ENCODE results near the gene PRRT1B. TPM values are rescaled to one million over a fixed set of nuclear protein-coding genes. Genes with fewer than 3 reads are reported as not detected.

The PRRT1B gene
- total RNA-seq, 2 experiments from 2014 or later: not detected

DNA sequence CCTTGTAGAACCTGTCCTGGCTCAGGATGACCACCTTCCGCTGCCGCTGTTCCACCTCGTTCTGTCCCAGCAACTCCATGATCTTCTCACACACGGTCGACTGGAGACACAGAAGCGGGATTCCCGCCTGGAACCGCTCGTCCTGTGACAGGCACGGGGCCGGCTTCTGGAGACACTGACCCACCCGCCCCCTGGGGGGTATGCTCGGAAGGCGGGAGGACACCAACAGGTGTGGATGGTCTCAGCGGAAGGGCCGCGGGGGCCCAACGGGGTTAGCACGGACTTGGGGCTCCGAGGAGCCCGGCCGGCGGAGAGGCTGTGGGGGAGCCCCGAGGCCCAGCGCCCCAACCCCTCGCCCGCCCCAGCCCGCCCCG, 14.8 kb upstream of the PRRT1B start:
- intact Hi-C loops (cut with DNase I, micrococcal nuclease): loop anchor here in 1 of 2 experiments (1.0 to 10.0 kb wide), 3 partner anchors 27 to 554 kb away; no protein-coding TSS in a partner anchor
- POLR2A ChIA-PET: interaction anchor here (1.0 kb wide), 2 partner anchors 30 to 55 kb away, joined by 3 to 4 read pairs; no protein-coding TSS in a partner anchor
- no peaks in the 10 kb centered on the region for H3K27me3 ChIP-seq (ENCODE audit: control insufficient read depth in 1 of 2, insufficient read depth in 2 of 2, low read length in 2 of 2)

DNA sequence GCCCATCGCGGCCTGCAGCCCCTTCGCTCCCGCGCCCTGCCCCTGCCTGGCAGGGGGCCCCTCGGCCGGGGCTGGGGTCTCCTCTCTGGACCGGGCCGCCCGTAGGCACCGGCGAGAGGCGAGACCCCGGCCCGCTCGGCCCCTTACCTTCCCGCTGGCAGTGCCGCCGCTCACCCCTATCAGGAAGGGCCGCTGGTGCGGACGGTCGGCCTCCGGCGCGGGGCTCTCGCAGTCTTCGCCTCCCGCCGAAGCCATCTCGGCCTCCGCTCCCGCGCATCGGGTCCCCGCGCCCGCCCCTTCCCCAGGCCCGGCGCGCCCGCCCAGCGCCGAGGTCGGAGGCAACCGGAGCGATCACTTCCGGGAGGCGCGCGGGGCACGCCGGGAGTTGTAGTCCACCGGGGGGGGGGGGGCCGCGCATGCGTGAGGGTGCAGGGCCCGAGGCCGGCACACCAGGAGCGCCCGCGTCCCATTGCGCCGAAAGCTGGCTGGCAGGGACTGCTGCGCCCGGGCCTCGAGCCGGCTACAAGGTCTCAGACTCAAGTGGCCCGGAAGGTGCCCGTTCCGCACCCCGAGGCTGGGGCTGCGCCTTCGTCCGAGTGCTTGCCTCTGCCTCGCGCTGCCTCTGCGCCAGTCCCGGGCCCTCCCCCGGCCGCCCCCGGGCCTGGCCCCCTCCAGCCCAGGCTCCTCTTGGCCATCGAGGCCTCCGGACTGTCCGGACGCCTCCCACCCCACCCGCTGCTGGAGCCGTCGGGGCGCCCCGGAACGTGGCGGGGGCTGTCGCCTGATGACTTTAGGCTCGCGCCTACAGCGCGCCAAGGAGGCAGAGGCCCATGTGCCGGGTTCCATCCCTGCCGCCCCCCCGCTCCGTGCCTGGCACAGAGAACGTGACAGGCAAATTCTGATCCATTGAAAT, 14.1 kb upstream of the PRRT1B start, which contains the start of gene UCK1:
UCK1 (minus strand) TSS at position 344 of the 913 bp plus-strand sequence; CDS start at position 255, 89 bp downstream.
- Mint-ChIP-seq H3K4me3 (peak within 1 kb of the TSS; percentile 85), H3K9me3 (no peaks in the 10 kb centered on the region), H3K36me3 (ENCODE audit: low read depth) (peaks cover 20% of the 10 kb centered on the region), H3K27ac (no peak within 1 kb of the TSS), H3K4me1 (ENCODE audit: low read depth) (peaks cover 42% of the 10 kb centered on the region), H3K27me3 (no peaks in the 10 kb centered on the region)
- peak within 1 kb of the TSS; percentile 72 for H3K4me3 ChIP-seq (ENCODE audit: low read length)
- intact Hi-C loops (cut with DNase I, micrococcal nuclease): loop anchor here in 1 of 2 experiments (1.0 to 10.0 kb wide), 4 partner anchors 28 to 554 kb away; partner anchors contain the start of gene NUP214
- H3K27ac ChIP-seq (ENCODE audit: low read depth in 1 of 2, low read length in 2 of 2): peak within 1 kb of the TSS; percentile 13 to 44
- ATAC-seq (ENCODE audit: poor library complexity) (peak; percentile 91), DNase-seq (peak; percentile 57 to 93 (median 72))
- no peaks in the 10 kb centered on the region for H3K27me3 ChIP-seq (ENCODE audit: control insufficient read depth in 1 of 2, insufficient read depth in 2 of 2, low read length in 2 of 2)
- TF ChIP-seq, protein P1, sequence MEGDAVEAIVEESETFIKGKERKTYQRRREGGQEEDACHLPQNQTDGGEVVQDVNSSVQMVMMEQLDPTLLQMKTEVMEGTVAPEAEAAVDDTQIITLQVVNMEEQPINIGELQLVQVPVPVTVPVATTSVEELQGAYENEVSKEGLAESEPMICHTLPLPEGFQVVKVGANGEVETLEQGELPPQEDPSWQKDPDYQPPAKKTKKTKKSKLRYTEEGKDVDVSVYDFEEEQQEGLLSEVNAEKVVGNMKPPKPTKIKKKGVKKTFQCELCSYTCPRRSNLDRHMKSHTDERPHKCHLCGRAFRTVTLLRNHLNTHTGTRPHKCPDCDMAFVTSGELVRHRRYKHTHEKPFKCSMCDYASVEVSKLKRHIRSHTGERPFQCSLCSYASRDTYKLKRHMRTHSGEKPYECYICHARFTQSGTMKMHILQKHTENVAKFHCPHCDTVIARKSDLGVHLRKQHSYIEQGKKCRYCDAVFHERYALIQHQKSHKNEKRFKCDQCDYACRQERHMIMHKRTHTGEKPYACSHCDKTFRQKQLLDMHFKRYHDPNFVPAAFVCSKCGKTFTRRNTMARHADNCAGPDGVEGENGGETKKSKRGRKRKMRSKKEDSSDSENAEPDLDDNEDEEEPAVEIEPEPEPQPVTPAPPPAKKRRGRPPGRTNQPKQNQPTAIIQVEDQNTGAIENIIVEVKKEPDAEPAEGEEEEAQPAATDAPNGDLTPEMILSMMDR (IDR thresholded peaks at IDR 0.05): no peak
- H3K4me1 ChIP-seq (ENCODE audit: insufficient read depth, low read length): peaks cover 44% of the 10 kb centered on the region
- CTCF ChIA-PET: no interaction called here
- H3K9me3 ChIP-seq (ENCODE audit: control insufficient read depth in 1 of 2, insufficient read depth in 1 of 2, low read length in 2 of 2): no peaks in the 10 kb centered on the region
- POLR2A ChIA-PET: interaction anchor here (0.6 to 1.0 kb wide), 3 partner anchors 8 to 54 kb away, joined by 3 to 4 read pairs (median 4); no protein-coding TSS in a partner anchor
- peaks cover 36% of the 10 kb centered on the region for H3K36me3 ChIP-seq (ENCODE audit: insufficient read depth, low read length)

More for the DNA sequence above, 14.8 kb upstream of the PRRT1B start:
- peaks cover 43% of the 10 kb centered on the region for H3K36me3 ChIP-seq (ENCODE audit: insufficient read depth, low read length)
- ATAC-seq (ENCODE audit: poor library complexity): peak; percentile 19
- no peaks in the 10 kb centered on the region for H3K27me3 Mint-ChIP-seq
- H3K4me1 ChIP-seq (ENCODE audit: insufficient read depth, low read length): peaks cover 38% of the 10 kb centered on the region
- H3K36me3 Mint-ChIP-seq (ENCODE audit: low read depth): peaks cover 26% of the 10 kb centered on the region
- peak in 2 of 14 experiments; percentile 22 to 52 for DNase-seq
- no peaks in the 10 kb centered on the region for H3K9me3 Mint-ChIP-seq
- CTCF ChIA-PET: no interaction called here
- peaks cover 40% of the 10 kb centered on the region for H3K4me1 Mint-ChIP-seq (ENCODE audit: low read depth)
- peak overlapping the region; percentile 72 for H3K4me3 ChIP-seq (ENCODE audit: low read length)
- TF ChIP-seq, protein P1 (IDR thresholded peaks at IDR 0.05): no peak
- H3K9me3 ChIP-seq (ENCODE audit: control insufficient read depth in 1 of 2, insufficient read depth in 1 of 2, low read length in 2 of 2): no peaks in the 10 kb centered on the region
- H3K4me3 Mint-ChIP-seq: peak overlapping the region; percentile 66
- no peak overlapping the region for H3K27ac Mint-ChIP-seq
- peak overlapping the region in 1 of 2 donors; percentile 44 for H3K27ac ChIP-seq (ENCODE audit: low read depth in 1 of 2, low read length in 2 of 2)

DNA sequence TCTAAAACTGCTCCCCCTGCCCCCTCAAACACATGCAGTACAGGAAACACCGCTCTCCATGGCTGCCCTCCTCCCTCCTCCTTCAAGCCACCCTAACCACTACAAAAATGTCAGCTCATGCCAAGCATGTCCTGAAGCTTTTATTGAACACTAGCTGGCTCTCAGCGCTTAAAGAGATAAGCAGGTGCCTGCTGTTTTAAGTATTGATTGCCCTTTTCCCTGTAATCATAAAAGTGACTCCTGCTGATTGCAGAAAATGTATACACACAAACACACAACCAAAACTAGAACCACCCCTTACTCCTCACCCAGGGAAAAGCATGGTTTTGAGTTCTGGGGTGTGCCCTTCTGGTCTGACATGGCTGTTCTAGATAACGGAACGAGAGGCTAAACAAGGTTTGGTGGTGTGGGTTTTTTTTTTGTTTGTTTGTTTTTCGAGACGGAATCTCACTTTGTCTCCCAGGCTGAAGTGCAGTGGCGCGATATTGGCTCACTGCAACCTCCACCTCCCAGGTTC, 10.5 kb upstream of the PRRT1B start:
- Histone ChIP-seq H3K27ac (ENCODE audit: low read depth in 1 of 2, low read length in 2 of 2) (no peak overlapping the region), H3K27me3 (ENCODE audit: control insufficient read depth in 1 of 2, insufficient read depth in 2 of 2, low read length in 2 of 2) (no peaks in the 10 kb centered on the region), H3K4me1 (ENCODE audit: insufficient read depth, low read length) (peaks cover 70% of the 10 kb centered on the region), H3K4me3 (ENCODE audit: low read length) (no peak overlapping the region), H3K9me3 (ENCODE audit: control insufficient read depth in 1 of 2, insufficient read depth in 1 of 2, low read length in 2 of 2) (no peaks in the 10 kb centered on the region), H3K36me3 (ENCODE audit: insufficient read depth, low read length) (peaks cover 4% of the 10 kb centered on the region)
- H3K27me3 Mint-ChIP-seq: no peaks in the 10 kb centered on the region
- TF ChIP-seq, protein P1 (IDR thresholded peaks at IDR 0.05): no peak
- peak overlapping the region; percentile 76 for H3K4me3 Mint-ChIP-seq
- ChIA-PET POLR2A (interaction anchor here (0.7 to 1.2 kb wide), 3 partner anchors 9 to 34 kb away, joined by 3 to 5 read pairs (median 4); no protein-coding TSS in a partner anchor), CTCF (no interaction called here)
- no peaks in the 10 kb centered on the region for H3K9me3 Mint-ChIP-seq
- DNase-seq (peak in 6 of 14 experiments; percentile 20 to 58 (median 44)), ATAC-seq (ENCODE audit: poor library complexity) (peak; percentile 47)
- H3K27ac Mint-ChIP-seq: peak overlapping the region; percentile 11
- H3K4me1 Mint-ChIP-seq (ENCODE audit: low read depth): peaks cover 45% of the 10 kb centered on the region
- intact Hi-C loops (cut with DNase I, micrococcal nuclease): loop anchor here (5.0 to 10.0 kb wide), 3 partner anchors 32 to 550 kb away; partner anchors contain the start of gene POMT1 (in 1 of the 2)
- H3K36me3 Mint-ChIP-seq (ENCODE audit: low read depth): no peaks in the 10 kb centered on the region

Data from CD4-positive, alpha-beta T cell (primary cell).